Spleen (tissue), 11 donors: Measurements from ENCODE around the gene FAM200B. TPM values are rescaled to one million over a fixed set of nuclear protein-coding genes. Genes with fewer than 3 reads are reported as not detected.

Source experiments
- DNase-seq: peaks from one replicate; pipeline ENCODE4 v3.0.0-alpha.2; 2020
- H3K27ac ChIP-seq, 8 donors: fragments of 200-600 bp; sonication (generic) in 7 of 8; 1 replicate in 4 of 8; 2 replicates in 4 of 8; pipeline versions ENCODE4 v1.5.0 to v1.8.0; 2016 to 2021; ENCODE audit warnings: inconsistent platforms in 4 of 8, mild to moderate bottlenecking in 4 of 8, moderate library complexity in 1 of 8
- H3K27me3 ChIP-seq, 7 donors: fragments of 200-600 bp; sonication (generic) in 6 of 7; replicated peaks in 1 of 7; 1 replicate in 4 of 7; 2 replicates in 3 of 7; pipeline versions ENCODE4 v1.5.0 to v1.8.0; 2016 to 2021; ENCODE audit warnings: inconsistent platforms in 3 of 7, mild to moderate bottlenecking in 1 of 7
- H3K36me3 ChIP-seq, 6 donors: fragments of 200-600 bp; sonication (generic) in 5 of 6; 1 replicate in 4 of 6; 2 replicates in 2 of 6; pipeline versions ENCODE4 v1.5.0 to v1.8.0; 2016 to 2021; ENCODE audit warnings: inconsistent platforms in 2 of 6
- H3K4me1 ChIP-seq, 6 donors: fragments of 200-600 bp; sonication (generic) in 5 of 6; 1 replicate in 3 of 6; 2 replicates in 3 of 6; pipeline versions ENCODE4 v1.5.0 to v1.8.0; 2016 to 2021; ENCODE audit warnings: inconsistent platforms in 3 of 6
- H3K4me3 ChIP-seq, 8 donors: fragments of 200-600 bp; sonication (generic) in 7 of 8; 1 replicate in 4 of 8; 2 replicates in 4 of 8; pipeline versions ENCODE4 v1.5.0 to v1.8.0; 2016 to 2021; ENCODE audit warnings: inconsistent platforms in 4 of 8, mild to moderate bottlenecking in 4 of 8, moderate library complexity in 2 of 8
- H3K9me3 ChIP-seq, 8 donors: fragments of 200-600 bp; sonication (generic) in 7 of 8; 1 replicate in 4 of 8; 2 replicates in 4 of 8; pipeline versions ENCODE4 v1.5.0 to v1.8.0; 2016 to 2021; ENCODE audit warnings: inconsistent platforms in 4 of 8
- CTCF ChIP-seq, 11 experiments: fragments of 200-600 bp in 7 of 11; fragments of 450-650 bp in 4 of 11; sonication (generic) in 4 of 11; IDR thresholded peaks in 8 of 11; conservative IDR thresholded peaks in 3 of 11; 1 replicate in 7 of 11; 2 replicates in 4 of 11; pipeline versions ENCODE4 v1.4.0 to v1.8.0; 2016 to 2021; ENCODE audit warnings: antibody characterized with exemption in 11 of 11, inconsistent platforms in 4 of 11, mild to moderate bottlenecking in 1 of 11
- POLR2A ChIP-seq, 3 donors: fragments of 450-650 bp; IDR thresholded peaks; one replicate each; pipeline ENCODE4 v1.5.1; 2017; ENCODE audit warnings: antibody characterized with exemption in 3 of 3, mild to moderate bottlenecking in 1 of 3
- POLR2AphosphoS5 ChIP-seq, 3 donors: sonication (generic); formaldehyde crosslinking; IDR thresholded peaks; one replicate each; pipeline ENCODE4 v1.5.1; 2017; ENCODE audit warnings: antibody characterized with exemption in 3 of 3
- WGBS, 5 donors: extraction: QIAGEN DNeasy Blood & Tissue Kit in 3 of 5; methylation state at CpG; one replicate each; pipeline versions ENCODE4 v1.1.5 to v1.1.7; 2013 to 2018; 5-methylcytosine and 5-hydroxymethylcytosine counted together
- intact Hi-C: fragments of 100-400 bp; cut with DNase I; formaldehyde crosslinking; loops from one replicate; pipeline ENCODE4 v1.15.0; 2023; ENCODE audit warnings: low total_unique reads
- polyA plus RNA-seq, 3 donors: library from polyadenylated mRNA; stranded (reverse); fragments of 200-250 nt; gene quantifications; one replicate each; pipeline ENCODE4 v1.2.1, GENCODE V29; 2013
- total RNA-seq, 7 donors: library from RNA; depleted of rRNA in 3 of 7; stranded (reverse); fragments of >200 nt in 3 of 7; fragmentation: NEBNext Ultra II Directional in 4 of 7; extraction: Animal tissue kit (Norgen Biotek cat#: 25700) in 4 of 7; gene quantifications; one replicate each; pipeline versions ENCODE4 v1.1.0 to v1.2.1, GENCODE V29; 2016 to 2021
- donor health status: healthy with polysubstance abuse.
- donor health status: DM: no; HTN: no; CAD: no; lungs with moderate emphysema.
- donor health status: DM: no; HTN: no; CAD: no.
- donor health status: Bipolar disorder and iron deficiency.
- donor health status: healthy.
- donor health status: DM: no; HTN: no; CAD: no.
- donor health status: DM: yes; HTN: yes; CAD: no.

The FAM200B gene
- total and polyA plus RNA-seq, 10 donors: 17.4 to 42.0 (median 28.6) TPM

- intact Hi-C loops: no loop called here
- Histone ChIP-seq H3K27me3 (no peaks in the 10 kb centered on the region), H3K4me3 (no peak overlapping the region), H3K9me3 (no peaks in the 10 kb centered on the region), H3K4me1 (peaks cover 0 to 71% (median 6%) of the 10 kb centered on the region in 6 donors), H3K36me3 (no peaks in the 10 kb centered on the region), H3K27ac (peak overlapping the region in 2 of 8 donors; percentile 38 to 56)
- TF ChIP-seq POLR2AphosphoS5 (IDR thresholded peaks at IDR 0.05) (no peak), POLR2A (IDR thresholded peaks at IDR 0.05) (no peak), CTCF (IDR thresholded peaks at IDR 0.05 in 8 of 11, conservative IDR thresholded peaks at IDR 0.05 in 3 of 11) (no peak)
- WGBS, 5 donors: 58 to 84% (median 80%) methylated on average over 2 of the region's 2 CpGs
- DNase-seq: no peak
Observed at GRCh38 chr4:15674046-15674445, 7.6 kb upstream of the FAM200B start.

- no peaks in the 10 kb centered on the region for H3K9me3 ChIP-seq
Observed at GRCh38 chr4:15674926-15675325, 6.7 kb upstream of the FAM200B start.

GRCh38 chr4:15675356-15675755 is 6.3 kb upstream of the FAM200B start:
- H3K27ac ChIP-seq: peak overlapping the region in 2 of 8 donors; percentile 38 to 56
- no peaks in the 10 kb centered on the region for H3K9me3 ChIP-seq
- no peak overlapping the region for H3K4me3 ChIP-seq
- TF ChIP-seq POLR2A (IDR thresholded peaks at IDR 0.05) (no peak), CTCF (IDR thresholded peaks at IDR 0.05 in 8 of 11, conservative IDR thresholded peaks at IDR 0.05 in 3 of 11) (no peak), POLR2AphosphoS5 (IDR thresholded peaks at IDR 0.05) (no peak)
- intact Hi-C loops: no loop called here
- peaks cover 0 to 72% (median 6%) of the 10 kb centered on the region in 6 donors for H3K4me1 ChIP-seq
- no peaks in the 10 kb centered on the region for H3K36me3 ChIP-seq
- WGBS, 5 donors: 68 to 74% (median 74%) methylated on average over 3 of the region's 3 CpGs
- no peaks in the 10 kb centered on the region for H3K27me3 ChIP-seq
- no peak for DNase-seq

More at GRCh38 chr4:15674926-15675325, 6.7 kb upstream of the FAM200B start:
- TF ChIP-seq POLR2AphosphoS5 (IDR thresholded peaks at IDR 0.05): no peak
- no peak for TF ChIP-seq POLR2A (IDR thresholded peaks at IDR 0.05)
- TF ChIP-seq CTCF (IDR thresholded peaks at IDR 0.05 in 8 of 11, conservative IDR thresholded peaks at IDR 0.05 in 3 of 11): no peak
- Histone ChIP-seq H3K4me1 (peaks cover 0 to 73% (median 6%) of the 10 kb centered on the region in 6 donors), H3K27me3 (no peaks in the 10 kb centered on the region), H3K36me3 (no peaks in the 10 kb centered on the region), H3K27ac (peak overlapping the region in 2 of 8 donors; percentile 38 to 56), H3K4me3 (no peak overlapping the region)
- 84 to 95% (median 89%) methylated on average over 4 of the region's 4 CpGs for WGBS, 5 donors
- no peak for DNase-seq
- intact Hi-C loops: no loop called here

GRCh38 chr4:15676039-15676438 is 5.6 kb upstream of the FAM200B start:
- Histone ChIP-seq H3K4me1 (peaks cover 0 to 75% (median 10%) of the 10 kb centered on the region in 6 donors), H3K27ac (peak overlapping the region in 2 of 8 donors; percentile 38 to 56), H3K9me3 (no peaks in the 10 kb centered on the region), H3K4me3 (no peak overlapping the region), H3K36me3 (no peaks in the 10 kb centered on the region), H3K27me3 (no peaks in the 10 kb centered on the region)
- TF ChIP-seq CTCF (IDR thresholded peaks at IDR 0.05 in 8 of 11, conservative IDR thresholded peaks at IDR 0.05 in 3 of 11) (no peak), POLR2A (IDR thresholded peaks at IDR 0.05) (no peak), POLR2AphosphoS5 (IDR thresholded peaks at IDR 0.05) (no peak)
- intact Hi-C loops: no loop called here
- DNase-seq: no peak
- 63 to 96% (median 88%) methylated on average over 1 of the region's 1 CpG for WGBS, 5 donors
